HepG2 (cell line): ENCODE data around the gene CAMTA1. TPM values are rescaled to one million over a fixed set of nuclear protein-coding genes. Genes with fewer than 3 reads are reported as not detected.

ENCODE experiments used
- ATAC-seq: fragments of 200-7000 bp; cut with Tn5 transposase; 3 replicates; pipeline ENCODE4 v1.9.1; 2020; ENCODE audit warnings: mild to moderate bottlenecking, moderate library complexity
- BruUV-seq: library from RNA; stranded (reverse); fragments of 400-500 nt; replicated peaks from 2 replicates; lab custom pipeline; 2021; lab: Mats Ljungman, UMichigan
- CTCF ChIA-PET: fragments of 300-600 bp; formaldehyde crosslinking; extraction: SDS; loops from one replicate; lab custom pipeline; 2021; ENCODE audit warnings: low total read pairs, inconsistent platforms, low intra/inter-chr PET ratio; lab: Yijun Ruan, JAX
- POLR2A ChIA-PET: fragments of 350-600 bp; sonication (Branson Sonifier 250); formaldehyde crosslinking; loops from one replicate; lab custom pipeline; 2020; ENCODE audit warnings: antibody characterized with exemption, inconsistent platforms; lab: Yijun Ruan, JAX
- DNase-seq: peaks from one replicate; pipeline ENCODE4 v3.0.0-alpha.2; 2015; ENCODE audit warnings: low spot score
- FAIRE-seq: peaks from 3 replicates; lab custom pipeline; 2011; peaks lifted over from hg19 to GRCh38; lab: Jason Lieb, UNC
- H2AFZ ChIP-seq: one replicate; pipeline ENCODE4 v1.6.1; 2011; ENCODE audit warnings: low read length, inconsistent platforms
- H3K27ac ChIP-seq: fragments of 300-600 bp; 3 replicates; pipeline ENCODE4 v1.8.0; 2011; ENCODE audit warnings: mixed run types, mild to moderate bottlenecking, mixed read lengths, low read length, inconsistent platforms; ENCODE audit not compliant: insufficient read depth; ENCODE audit errors: extremely low read length
- H3K27me3 ChIP-seq, 2 experiments: fragments of 200-600 bp in 1 of 2; 2 replicates in 1 of 2; 3 replicates in 1 of 2; pipeline versions ENCODE4 v1.6.0 to v1.8.0; 2011; ENCODE audit warnings: low read length in 2 of 2, mild to moderate bottlenecking in 2 of 2, moderate library complexity in 2 of 2, inconsistent platforms in 1 of 2; ENCODE audit not compliant: insufficient read depth in 2 of 2, control insufficient read depth in 1 of 2
- H3K36me3 ChIP-seq, 2 experiments: fragments of 200-600 bp in 1 of 2; replicated peaks in 1 of 2; 2 replicates in 1 of 2; 3 replicates in 1 of 2; pipeline versions ENCODE4 v1.5.1 to v1.8.0; 2011; ENCODE audit warnings: low read length in 2 of 2, inconsistent platforms in 1 of 2; ENCODE audit not compliant: insufficient read depth in 2 of 2, control insufficient read depth in 1 of 2
- H3K4me1 ChIP-seq: 2 replicates; pipeline ENCODE4 v1.5.1; 2012; ENCODE audit warnings: low read length, inconsistent platforms; ENCODE audit not compliant: insufficient read depth
- H3K4me2 ChIP-seq: 2 replicates; pipeline ENCODE4 v1.6.0; 2011; ENCODE audit warnings: low read depth, low read length, inconsistent platforms
- H3K4me3 ChIP-seq, 3 experiments: fragments of 200-600 bp in 1 of 3; sonication (generic), shearing (Covaris generic) in 1 of 3; replicated peaks in 1 of 3; 2 replicates each; pipeline ENCODE4 v1.5.1; 2011 to 2016; ENCODE audit warnings: low read length in 3 of 3, inconsistent platforms in 2 of 3, low read depth in 2 of 3, mild to moderate bottlenecking in 2 of 3, control low read depth in 1 of 3, mixed read lengths in 1 of 3; ENCODE audit not compliant: insufficient read depth in 1 of 3
- H3K79me2 ChIP-seq: one replicate; pipeline ENCODE4 v1.6.1; 2011; ENCODE audit warnings: low read length, inconsistent platforms; ENCODE audit not compliant: insufficient read depth
- H3K9ac ChIP-seq: 2 replicates; pipeline ENCODE4 v1.6.0; 2011; ENCODE audit warnings: mild to moderate bottlenecking, low read depth, low read length, inconsistent platforms; ENCODE audit not compliant: insufficient read depth
- H3K9me3 ChIP-seq: 2 replicates; pipeline ENCODE4 v1.5.1; 2012; ENCODE audit warnings: mild to moderate bottlenecking, low read length
- H4K20me1 ChIP-seq: 2 replicates; pipeline ENCODE4 v1.6.0; 2011; ENCODE audit warnings: inconsistent platforms, mild to moderate bottlenecking, low read length, moderate library complexity; ENCODE audit not compliant: insufficient read depth
- CBX5 ChIP-seq: sonication (generic); formaldehyde crosslinking; IDR thresholded peaks from 2 replicates; pipeline ENCODE4 v1.4.0; 2020; ENCODE audit warnings: missing genetic modification reagents, borderline replicate concordance
- ELF4 ChIP-seq: sonication (generic); formaldehyde crosslinking; IDR thresholded peaks from 2 replicates; pipeline ENCODE4 v1.5.0; 2020; ENCODE audit warnings: missing genetic modification reagents, mild to moderate bottlenecking, moderate library complexity, borderline replicate concordance
- KAT2B ChIP-seq: fragments of 150-350 bp; IDR thresholded peaks from 2 replicates; pipeline ENCODE4 v1.6.1; 2014; ENCODE audit warnings: low read depth, low read length, borderline replicate concordance
- KLF9 ChIP-seq: IDR thresholded peaks from 2 replicates; pipeline ENCODE4 v1.6.1; 2016; ENCODE audit warnings: low read depth
- NFKB2 ChIP-seq: sonication (generic); formaldehyde crosslinking; IDR thresholded peaks from 2 replicates; pipeline ENCODE4 v1.4.0; 2020; ENCODE audit warnings: missing genetic modification reagents, borderline replicate concordance
- RORA ChIP-seq: sonication (generic); formaldehyde crosslinking; IDR thresholded peaks from 2 replicates; pipeline ENCODE4 v1.5.0; 2020; ENCODE audit warnings: mild to moderate bottlenecking, missing genetic modification reagents, moderate library complexity
- ZNF260 ChIP-seq: sonication (generic); formaldehyde crosslinking; IDR thresholded peaks from 2 replicates; pipeline ENCODE4 v1.4.0; 2020; ENCODE audit warnings: missing genetic modification reagents, low read depth, mild to moderate bottlenecking, borderline replicate concordance
- ZNF296 ChIP-seq: sonication (generic); formaldehyde crosslinking; conservative IDR thresholded peaks from 2 replicates; pipeline ENCODE4 v1.5.0; 2020; ENCODE audit warnings: mild to moderate bottlenecking, missing genetic modification reagents
- ZNF569 ChIP-seq: sonication (generic); formaldehyde crosslinking; IDR thresholded peaks from 2 replicates; pipeline ENCODE4 v1.5.0; 2020; ENCODE audit warnings: mild to moderate bottlenecking, missing genetic modification reagents, moderate library complexity, borderline replicate concordance
- ZNF607 ChIP-seq: sonication (generic); formaldehyde crosslinking; IDR thresholded peaks from 2 replicates; pipeline ENCODE4 v1.5.1; 2020; ENCODE audit warnings: missing genetic modification reagents, mild to moderate bottlenecking, borderline replicate concordance
- ZNF761 ChIP-seq: sonication (generic); formaldehyde crosslinking; conservative IDR thresholded peaks from 2 replicates; pipeline ENCODE4 v1.4.0; 2020; ENCODE audit warnings: mild to moderate bottlenecking, missing genetic modification reagents
- ZNF766 ChIP-seq: sonication (generic); formaldehyde crosslinking; IDR thresholded peaks from 2 replicates; pipeline ENCODE4 v1.5.0; 2020; ENCODE audit warnings: missing genetic modification reagents, borderline replicate concordance
- WGBS: methylation state at CpG from one replicate; pipeline ENCODE4 v1.1.6; 2017; ENCODE audit warnings: low lambda C conversion rate; 5-methylcytosine and 5-hydroxymethylcytosine counted together
- in situ Hi-C: cut with HindIII; loops from 2 replicates; pipeline ENCODE4 v1.10.0; 2017; ENCODE audit warnings: low pct_unique_long_range_greater_than_20kb; ENCODE audit not compliant: extremely low pct_ligation_motif_present
- intact Hi-C: fragments of 100-400 bp; cut with micrococcal nuclease; formaldehyde crosslinking; loops from one replicate; pipeline ENCODE4 v1.10.0; 2022; ENCODE audit not compliant: unreplicated experiment
- polyA plus RNA-seq, 8 experiments: library from polyadenylated mRNA; depleted of rRNA in 3 of 8; stranded (reverse) in 7 of 8; unstranded in 1 of 8; fragments of >200 nt; fragmentation: Illumina TruSeq in 4 of 8; extraction: Trizol in 4 of 8; gene quantifications; 2 replicates each; pipeline versions ENCODE4 v1.2.1 to v1.2.3, GENCODE V29; 2011 to 2016; ENCODE audit warnings: low read depth in 4 of 8, missing spikeins in 1 of 8, mixed read lengths in 1 of 8; ENCODE audit not compliant: insufficient read depth in 1 of 8
- total RNA-seq, 5 experiments: library from RNA; depleted of rRNA; stranded (reverse); fragments of >200 nt; fragmentation: Illumina TruSeq; extraction: Trizol; gene quantifications; 2 replicates each; pipeline ENCODE4 v1.2.3, GENCODE V29; 2016; ENCODE audit warnings: low read depth in 1 of 5
- TF ChIP-seq, protein P1 (sequence below): sonication (generic); formaldehyde crosslinking; IDR thresholded peaks from 2 replicates; pipeline ENCODE4 v1.4.0; 2020; ENCODE audit warnings: missing genetic modification reagents
- TF ChIP-seq, protein P2 (sequence below): IDR thresholded peaks from 2 replicates; pipeline ENCODE4 v1.6.1; 2016; ENCODE audit warnings: control low read depth
- TF ChIP-seq, protein P3 (sequence below): sonication (generic); formaldehyde crosslinking; IDR thresholded peaks from 2 replicates; pipeline ENCODE4 v1.4.0; 2020; ENCODE audit warnings: missing genetic modification reagents
- TF ChIP-seq, protein P4 (sequence below): IDR thresholded peaks from 2 replicates; pipeline ENCODE4 v1.6.1; 2016; ENCODE audit warnings: low read depth

CAMTA1 gene
- total and polyA plus RNA-seq, 2 of the 13 experiments (the other 11 are each of a cell fraction or from before 2014, with no cell fraction given) = 25.0 to 36.4 TPM

DNA sequence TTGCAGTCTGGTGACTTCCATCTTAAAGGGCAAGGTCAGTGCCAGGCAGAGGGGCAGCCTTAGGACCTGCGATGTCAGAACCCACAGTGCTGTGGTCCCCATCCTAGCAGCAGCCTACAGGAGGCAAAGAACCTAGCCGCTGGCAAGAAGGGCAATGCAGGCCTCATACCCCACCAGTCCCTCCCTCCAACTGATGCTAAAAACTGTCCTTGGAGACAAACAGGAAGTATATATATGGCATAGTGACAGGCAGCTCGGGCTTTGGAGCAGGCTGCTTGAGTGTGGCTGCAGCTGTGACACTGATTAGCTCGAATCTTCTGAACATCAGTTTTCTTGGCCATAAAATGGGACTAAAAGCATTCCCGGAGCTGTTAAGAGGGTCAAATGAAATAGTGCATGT is 829.9 kb downstream of the CAMTA1 start:
- BruUV-seq = no TSS peak
- Histone ChIP-seq H3K36me3 (no peaks in the 10 kb centered on the region), H3K9ac (no peak overlapping the region), H3K4me3 (no peak overlapping the region), H3K4me1 (no peaks in the 10 kb centered on the region), H3K27me3 (peaks cover 0 to 2% of the 10 kb centered on the region in 2 experiments; a peak in 2 of 5 replicates), H3K4me2 (no peak overlapping the region), H2AFZ (no peak overlapping the region), H4K20me1 (0 out of 2 replicates have a peak, but pooled peaks cover 7% of the 10 kb centered on the region), H3K27ac (no peak overlapping the region), H3K9me3 (no peaks in the 10 kb centered on the region), H3K79me2 (no peaks in the 10 kb centered on the region)
- POLR2A ChIA-PET = no interaction called here
- intact Hi-C loops (no loop called here), in situ Hi-C loops (no loop called here)
- no peak for DNase-seq
- FAIRE-seq = no peak
- 0% methylated on average over 4 of the region's 5 CpGs for WGBS
- CTCF ChIA-PET = no interaction called here
- TF ChIP-seq RORA (CRISPR knock-in tag) (no peak), ELF4 (CRISPR knock-in tag) (no peak), KAT2B (no peak), ZNF260 (CRISPR knock-in tag) (no peak), CBX5 (CRISPR knock-in tag) (no peak), ZNF607 (CRISPR knock-in tag) (no peak), ZNF766 (CRISPR knock-in tag) (no peak), ZNF296 (CRISPR knock-in tag) (no peak), ZNF761 (CRISPR knock-in tag) (no peak), KLF9 (CRISPR knock-in tag) (no peak), NFKB2 (CRISPR knock-in tag) (no peak), ZNF569 (CRISPR knock-in tag) (no peak)
- TF ChIP-seq, protein P1, sequence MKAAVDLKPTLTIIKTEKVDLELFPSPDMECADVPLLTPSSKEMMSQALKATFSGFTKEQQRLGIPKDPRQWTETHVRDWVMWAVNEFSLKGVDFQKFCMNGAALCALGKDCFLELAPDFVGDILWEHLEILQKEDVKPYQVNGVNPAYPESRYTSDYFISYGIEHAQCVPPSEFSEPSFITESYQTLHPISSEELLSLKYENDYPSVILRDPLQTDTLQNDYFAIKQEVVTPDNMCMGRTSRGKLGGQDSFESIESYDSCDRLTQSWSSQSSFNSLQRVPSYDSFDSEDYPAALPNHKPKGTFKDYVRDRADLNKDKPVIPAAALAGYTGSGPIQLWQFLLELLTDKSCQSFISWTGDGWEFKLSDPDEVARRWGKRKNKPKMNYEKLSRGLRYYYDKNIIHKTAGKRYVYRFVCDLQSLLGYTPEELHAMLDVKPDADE (CRISPR knock-in tag) = no peak
- TF ChIP-seq, protein P2, sequence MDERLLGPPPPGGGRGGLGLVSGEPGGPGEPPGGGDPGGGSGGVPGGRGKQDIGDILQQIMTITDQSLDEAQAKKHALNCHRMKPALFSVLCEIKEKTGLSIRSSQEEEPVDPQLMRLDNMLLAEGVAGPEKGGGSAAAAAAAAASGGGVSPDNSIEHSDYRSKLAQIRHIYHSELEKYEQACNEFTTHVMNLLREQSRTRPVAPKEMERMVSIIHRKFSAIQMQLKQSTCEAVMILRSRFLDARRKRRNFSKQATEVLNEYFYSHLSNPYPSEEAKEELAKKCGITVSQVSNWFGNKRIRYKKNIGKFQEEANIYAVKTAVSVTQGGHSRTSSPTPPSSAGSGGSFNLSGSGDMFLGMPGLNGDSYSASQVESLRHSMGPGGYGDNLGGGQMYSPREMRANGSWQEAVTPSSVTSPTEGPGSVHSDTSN (CRISPR knock-in tag) = no peak
- TF ChIP-seq, protein P3, sequence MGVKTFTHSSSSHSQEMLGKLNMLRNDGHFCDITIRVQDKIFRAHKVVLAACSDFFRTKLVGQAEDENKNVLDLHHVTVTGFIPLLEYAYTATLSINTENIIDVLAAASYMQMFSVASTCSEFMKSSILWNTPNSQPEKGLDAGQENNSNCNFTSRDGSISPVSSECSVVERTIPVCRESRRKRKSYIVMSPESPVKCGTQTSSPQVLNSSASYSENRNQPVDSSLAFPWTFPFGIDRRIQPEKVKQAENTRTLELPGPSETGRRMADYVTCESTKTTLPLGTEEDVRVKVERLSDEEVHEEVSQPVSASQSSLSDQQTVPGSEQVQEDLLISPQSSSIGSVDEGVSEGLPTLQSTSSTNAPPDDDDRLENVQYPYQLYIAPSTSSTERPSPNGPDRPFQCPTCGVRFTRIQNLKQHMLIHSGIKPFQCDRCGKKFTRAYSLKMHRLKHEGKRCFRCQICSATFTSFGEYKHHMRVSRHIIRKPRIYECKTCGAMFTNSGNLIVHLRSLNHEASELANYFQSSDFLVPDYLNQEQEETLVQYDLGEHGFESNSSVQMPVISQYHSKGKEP (CRISPR knock-in tag) = no peak
- TF ChIP-seq, protein P4, sequence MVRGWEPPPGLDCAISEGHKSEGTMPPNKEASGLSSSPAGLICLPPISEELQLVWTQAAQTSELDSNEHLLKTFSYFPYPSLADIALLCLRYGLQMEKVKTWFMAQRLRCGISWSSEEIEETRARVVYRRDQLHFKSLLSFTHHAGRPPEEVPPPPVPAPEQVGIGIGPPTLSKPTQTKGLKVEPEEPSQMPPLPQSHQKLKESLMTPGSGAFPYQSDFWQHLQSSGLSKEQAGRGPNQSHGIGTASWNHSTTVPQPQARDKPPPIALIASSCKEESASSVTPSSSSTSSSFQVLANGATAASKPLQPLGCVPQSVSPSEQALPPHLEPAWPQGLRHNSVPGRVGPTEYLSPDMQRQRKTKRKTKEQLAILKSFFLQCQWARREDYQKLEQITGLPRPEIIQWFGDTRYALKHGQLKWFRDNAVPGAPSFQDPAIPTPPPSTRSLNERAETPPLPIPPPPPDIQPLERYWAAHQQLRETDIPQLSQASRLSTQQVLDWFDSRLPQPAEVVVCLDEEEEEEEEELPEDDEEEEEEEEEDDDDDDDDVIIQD (CRISPR knock-in tag) = no peak
- ATAC-seq = no peak
